HEK293T (cell line): ENCODE measurements around the gene GALNT12.

Source experiments
- ELF4 ChIP-seq: fragments of 450-650 bp; IDR thresholded peaks from 2 replicates; pipeline ENCODE4 v1.6.1; 2017; ENCODE audit warnings: antibody characterized with exemption
- SUZ12 ChIP-seq: fragments of 450-650 bp; IDR thresholded peaks from 2 replicates; pipeline ENCODE4 v1.6.1; 2016; ENCODE audit warnings: mild to moderate bottlenecking
- TARDBP ChIP-seq: fragments of 450-650 bp; IDR thresholded peaks from 2 replicates; pipeline ENCODE4 v1.6.1; 2016
- TF ChIP-seq, protein P1 (sequence below): fragments of 450-650 bp; IDR thresholded peaks from 2 replicates; pipeline ENCODE4 v1.6.1; 2016

DNA sequence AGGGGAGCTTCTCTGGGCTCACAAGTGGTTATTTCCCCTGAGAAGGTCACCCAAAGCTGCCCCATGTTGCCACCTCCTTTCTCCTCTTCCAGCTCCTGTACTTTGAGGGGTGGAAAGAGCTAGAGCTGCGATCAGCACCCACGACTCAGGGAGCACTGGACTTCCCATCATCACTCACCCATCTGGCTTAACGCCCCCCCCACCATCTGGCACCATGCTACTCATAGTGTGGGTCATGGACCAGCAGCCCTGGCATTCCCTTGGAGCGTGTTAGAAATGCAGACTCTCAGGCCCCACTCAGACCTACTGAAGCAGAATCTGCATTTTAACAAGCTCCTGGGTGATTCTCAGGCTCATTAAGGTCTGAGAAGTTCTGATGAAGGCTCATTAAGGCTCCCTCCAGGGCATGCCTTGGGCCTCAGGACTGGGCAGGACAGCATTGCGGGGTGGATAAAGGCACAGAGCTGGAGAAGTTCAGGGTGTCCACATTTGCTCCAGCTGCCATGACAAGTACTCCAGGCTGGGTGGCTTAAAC lies 67.3 kb downstream of the GALNT12 start:
- no peak for TF ChIP-seq ELF4
- no peak for TF ChIP-seq TARDBP
- TF ChIP-seq SUZ12, result no peak
- TF ChIP-seq, protein P1, sequence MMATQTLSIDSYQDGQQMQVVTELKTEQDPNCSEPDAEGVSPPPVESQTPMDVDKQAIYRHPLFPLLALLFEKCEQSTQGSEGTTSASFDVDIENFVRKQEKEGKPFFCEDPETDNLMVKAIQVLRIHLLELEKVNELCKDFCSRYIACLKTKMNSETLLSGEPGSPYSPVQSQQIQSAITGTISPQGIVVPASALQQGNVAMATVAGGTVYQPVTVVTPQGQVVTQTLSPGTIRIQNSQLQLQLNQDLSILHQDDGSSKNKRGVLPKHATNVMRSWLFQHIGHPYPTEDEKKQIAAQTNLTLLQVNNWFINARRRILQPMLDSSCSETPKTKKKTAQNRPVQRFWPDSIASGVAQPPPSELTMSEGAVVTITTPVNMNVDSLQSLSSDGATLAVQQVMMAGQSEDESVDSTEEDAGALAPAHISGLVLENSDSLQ, result no peak
